GM13976 (cell line): Measurements from ENCODE around the gene ADTRP.
A peak's percentile ranks its signal among the peaks of the same experiment; 100 is the strongest.

Experiments used
- DNase-seq: peaks from one replicate; pipeline ENCODE4 v3.0.0; 2012; ENCODE audit warnings: low spot score
- CTCF ChIP-seq: IDR thresholded peaks from 2 replicates; pipeline ENCODE4 v1.5.1; 2012; ENCODE audit warnings: borderline replicate concordance, mild to moderate bottlenecking; ENCODE audit not compliant: insufficient read depth; ENCODE audit errors: extremely low read depth, missing control alignments, control extremely low read depth
- in situ Hi-C: fragments of 300-500 bp; cut with MboI; formaldehyde crosslinking; loops from one replicate; pipeline ENCODE4 v1.12.0; 2022; ENCODE audit warnings: low sequenced_read_pairs, mixed read lengths, inconsistent platforms; ENCODE audit not compliant: unreplicated experiment

ADTRP gene

GRCh38 chr6:11819486-11819885 is 40.9 kb upstream of the ADTRP start:
- no peak for TF ChIP-seq CTCF
- no peak for DNase-seq
- in situ Hi-C loops, result no loop called here

GRCh38 chr6:11815231-11815630 is 36.6 kb upstream of the ADTRP start:
- no peak for TF ChIP-seq CTCF
- no peak for DNase-seq
- in situ Hi-C loops, result no loop called here

- no peak for TF ChIP-seq CTCF
- DNase-seq, result no peak
- in situ Hi-C loops, result no loop called here
These were observed 36.2 kb upstream of the ADTRP start for GRCh38 chr6:11814819-11815218.

GRCh38 chr6:11814106-11814505 is 35.5 kb upstream of the ADTRP start:
- in situ Hi-C loops, result no loop called here
- DNase-seq, result no peak
- TF ChIP-seq CTCF, result no peak

- in situ Hi-C loops, result no loop called here
- DNase-seq, result no peak
- no peak for TF ChIP-seq CTCF
These were observed 35.0 kb upstream of the ADTRP start for GRCh38 chr6:11813606-11814005.

- no peak for TF ChIP-seq CTCF
- no peak for DNase-seq
- in situ Hi-C loops, result no loop called here
These were observed 34.3 kb upstream of the ADTRP start for GRCh38 chr6:11812951-11813350.

- peak; percentile 38 for DNase-seq
- no peak for TF ChIP-seq CTCF
- in situ Hi-C loops, result no loop called here
These were observed 33.8 kb upstream of the ADTRP start for GRCh38 chr6:11812439-11812838.
